Adrenal gland (tissue), 12 donors: ENCODE measurements around the gene LYZL6. TPM values are rescaled to one million over a fixed set of nuclear protein-coding genes. Genes with fewer than 3 reads are reported as not detected.
"Not testable (repeated sequence)": the region's sequence is repeated elsewhere in the genome, so short reads cannot be mapped to it uniquely, and the experiment has no call there.

Experiments
- DNase-seq, 7 donors: peaks; one replicate each; pipeline ENCODE4 v3.0.0-alpha.2; 2019 to 2020
- H3K27ac ChIP-seq, 5 donors: fragments of 200-600 bp; sonication (generic) in 4 of 5; 1 replicate in 3 of 5; 2 replicates in 2 of 5; pipeline versions ENCODE4 v1.5.1 to v1.8.0; 2016 to 2020; ENCODE audit warnings: mild to moderate bottlenecking in 1 of 5
- H3K27me3 ChIP-seq: fragments of 200-600 bp; 2 replicates; pipeline ENCODE4 v1.8.0; 2021
- H3K36me3 ChIP-seq, 2 donors: fragments of 200-600 bp; replicated peaks in 1 of 2; 1 replicate in 1 of 2; 2 replicates in 1 of 2; pipeline versions ENCODE4 v1.5.1 to v1.8.0; 2018 to 2022
- H3K4me1 ChIP-seq, 2 donors: fragments of 200-600 bp; replicated peaks in 1 of 2; 1 replicate in 1 of 2; 2 replicates in 1 of 2; pipeline versions ENCODE4 v1.5.1 to v1.8.0; 2018 to 2021
- H3K4me3 ChIP-seq, 4 donors: fragments of 200-600 bp; sonication (generic) in 3 of 4; one replicate each; pipeline ENCODE4 v1.5.1; 2016 to 2018
- H3K9me3 ChIP-seq, 3 donors: fragments of 200-600 bp; sonication (generic) in 1 of 3; replicated peaks in 1 of 3; 1 replicate in 2 of 3; 2 replicates in 1 of 3; pipeline versions ENCODE4 v1.5.1 to v1.8.0; 2016 to 2021
- POLR2A ChIP-seq, 2 donors: fragments of 450-650 bp; IDR thresholded peaks; one replicate each; pipeline ENCODE4 v1.6.1; 2017; ENCODE audit warnings: antibody characterized with exemption in 2 of 2, mild to moderate bottlenecking in 2 of 2, moderate library complexity in 1 of 2
- WGBS, 4 donors: extraction: QIAGEN DNeasy Blood & Tissue Kit in 2 of 4; methylation state at CpG; one replicate each; pipeline versions ENCODE4 v1.1.5 to v1.1.7; 2013 to 2017; 5-methylcytosine and 5-hydroxymethylcytosine counted together
- intact Hi-C, 2 donors: fragments of 100-400 bp; cut with DNase I; formaldehyde crosslinking; loops; one replicate each; pipeline versions ENCODE4 v1.14.1 to v1.15.0; 2022 to 2023
- polyA plus RNA-seq, 3 donors: library from polyadenylated mRNA; stranded (reverse); fragments of 200-250 nt in 2 of 3; fragments of 350-450 nt in 1 of 3; fragmentation: Illumina TruSeq in 1 of 3; extraction: RNeasy Lipid Tissue Mini Kit (QIAGEN cat#74804) in 1 of 3; gene quantifications; one replicate each; pipeline ENCODE4 v1.2.3, GENCODE V29; 2013 to 2014
- total RNA-seq, 9 donors: library from RNA; depleted of rRNA in 4 of 9; stranded (reverse); fragments of >200 nt in 4 of 9; fragments of 120-200 nt in 1 of 9; fragmentation: NEBNext Ultra II Directional in 1 of 9; extraction: Animal tissue kit (Norgen Biotek cat#: 25700) in 1 of 9; gene quantifications; one replicate each; pipeline versions ENCODE4 v1.1.0 to v1.2.4, GENCODE V29; 2013 to 2023
- TF ChIP-seq, protein P1 (sequence below), 6 experiments: fragments of 450-650 bp in 4 of 6; fragments of 200-600 bp in 2 of 6; sonication (generic) in 1 of 6; IDR thresholded peaks; 1 replicate in 5 of 6; 2 replicates in 1 of 6; pipeline versions ENCODE4 v1.5.1 to v1.8.0; 2016 to 2021; ENCODE audit warnings: antibody characterized with exemption in 6 of 6, mild to moderate bottlenecking in 2 of 6, moderate library complexity in 1 of 6
- donor health status: healthy with polysubstance abuse.
- donor health status: Bipolar disorder and iron deficiency.
- donor health status: DM: yes; HTN: yes; CAD: no.
- donor health status: DM: no; HTN: no; CAD: no.
- donor health status: DM: no; HTN: no; CAD: no.
- donor health status: DM: yes; HTN: yes; CAD: no.

LYZL6 gene
- total and polyA plus RNA-seq, 12 donors: not detected

DNA sequence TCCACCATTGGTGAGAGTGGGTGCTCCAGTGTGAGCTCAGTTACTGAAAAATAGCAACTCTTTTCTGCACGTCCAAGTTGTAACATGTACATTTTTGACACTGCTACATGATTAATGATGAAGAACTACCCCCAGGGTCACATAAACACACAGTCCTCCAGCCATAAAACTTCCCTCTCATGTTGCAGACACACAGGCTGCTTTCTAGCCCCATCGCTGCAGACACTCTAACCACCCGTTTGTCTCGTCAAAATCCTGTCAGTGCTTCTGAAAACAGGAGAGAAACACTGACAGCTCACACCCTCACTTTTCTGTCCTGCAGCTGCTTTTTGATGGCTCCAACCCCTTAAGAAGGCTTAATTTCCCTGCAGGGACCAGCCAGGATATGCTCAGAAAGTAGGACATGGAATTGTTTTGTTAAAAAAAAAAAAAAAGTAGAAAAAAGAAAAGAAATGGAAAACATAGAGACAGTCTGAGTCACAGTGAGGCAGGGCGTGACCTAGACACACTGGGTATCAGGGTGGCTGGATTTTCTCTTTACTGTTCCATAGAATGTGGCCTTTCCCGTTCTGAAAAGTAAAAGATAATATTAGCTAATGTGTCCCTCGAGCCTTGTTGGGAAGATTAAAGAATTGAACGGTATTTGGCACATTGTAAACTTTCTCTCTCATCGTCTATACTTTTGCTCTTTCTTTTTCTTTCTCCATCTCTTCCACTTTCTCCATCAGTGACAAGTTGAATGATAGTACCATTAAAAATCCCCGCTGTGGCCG is 42.6 kb downstream of the LYZL6 start:
- no peaks in the 10 kb centered on the region for H3K36me3 ChIP-seq
- H3K4me3 ChIP-seq: no peak overlapping the region
- H3K9me3 ChIP-seq: no peaks in the 10 kb centered on the region
- no peaks in the 10 kb centered on the region for H3K4me1 ChIP-seq
- no peaks in the 10 kb centered on the region for H3K27me3 ChIP-seq
- TF ChIP-seq POLR2A (IDR thresholded peaks at IDR 0.05): no peak
- TF ChIP-seq, protein P1, sequence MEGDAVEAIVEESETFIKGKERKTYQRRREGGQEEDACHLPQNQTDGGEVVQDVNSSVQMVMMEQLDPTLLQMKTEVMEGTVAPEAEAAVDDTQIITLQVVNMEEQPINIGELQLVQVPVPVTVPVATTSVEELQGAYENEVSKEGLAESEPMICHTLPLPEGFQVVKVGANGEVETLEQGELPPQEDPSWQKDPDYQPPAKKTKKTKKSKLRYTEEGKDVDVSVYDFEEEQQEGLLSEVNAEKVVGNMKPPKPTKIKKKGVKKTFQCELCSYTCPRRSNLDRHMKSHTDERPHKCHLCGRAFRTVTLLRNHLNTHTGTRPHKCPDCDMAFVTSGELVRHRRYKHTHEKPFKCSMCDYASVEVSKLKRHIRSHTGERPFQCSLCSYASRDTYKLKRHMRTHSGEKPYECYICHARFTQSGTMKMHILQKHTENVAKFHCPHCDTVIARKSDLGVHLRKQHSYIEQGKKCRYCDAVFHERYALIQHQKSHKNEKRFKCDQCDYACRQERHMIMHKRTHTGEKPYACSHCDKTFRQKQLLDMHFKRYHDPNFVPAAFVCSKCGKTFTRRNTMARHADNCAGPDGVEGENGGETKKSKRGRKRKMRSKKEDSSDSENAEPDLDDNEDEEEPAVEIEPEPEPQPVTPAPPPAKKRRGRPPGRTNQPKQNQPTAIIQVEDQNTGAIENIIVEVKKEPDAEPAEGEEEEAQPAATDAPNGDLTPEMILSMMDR (IDR thresholded peaks at IDR 0.05): no peak
- intact Hi-C loops: no loop called here
- WGBS, 4 donors: 58 to 65% (median 61%) methylated on average over 11 of the region's 11 CpGs
- no peak overlapping the region for H3K27ac ChIP-seq
- DNase-seq: no peak

DNA sequence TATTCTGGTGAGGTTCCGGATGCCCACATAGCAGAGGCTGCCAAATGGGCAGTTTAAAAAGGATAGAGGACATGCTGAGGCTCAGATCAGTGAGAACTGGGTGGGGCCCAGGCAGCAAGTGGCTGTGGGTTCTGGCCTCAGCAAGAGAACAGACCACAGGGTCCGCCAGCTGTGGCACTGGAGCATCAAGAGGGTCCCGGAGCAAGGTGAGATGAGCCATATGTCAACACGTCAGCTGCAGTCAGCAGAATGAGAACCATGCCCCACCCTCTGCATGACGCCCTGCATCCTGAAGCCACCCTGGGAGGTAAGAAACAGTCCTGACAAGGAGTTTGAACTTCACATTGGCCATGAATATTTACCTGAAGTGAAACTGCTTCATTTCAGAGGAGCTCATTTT is 43.2 kb downstream of the LYZL6 start:
- DNase-seq: no peak
- Histone ChIP-seq H3K27me3 (no peaks in the 10 kb centered on the region), H3K36me3 (no peaks in the 10 kb centered on the region), H3K9me3 (no peaks in the 10 kb centered on the region), H3K4me3 (no peak overlapping the region), H3K4me1 (no peaks in the 10 kb centered on the region), H3K27ac (no peak overlapping the region)
- 81 to 95% (median 82%) methylated on average over 5 of the region's 5 CpGs for whole genome bisulfite sequencing, 4 donors
- intact Hi-C loops: no loop called here
- TF ChIP-seq, protein P1 (IDR thresholded peaks at IDR 0.05): no peak
- no peak for TF ChIP-seq POLR2A (IDR thresholded peaks at IDR 0.05)

DNA sequence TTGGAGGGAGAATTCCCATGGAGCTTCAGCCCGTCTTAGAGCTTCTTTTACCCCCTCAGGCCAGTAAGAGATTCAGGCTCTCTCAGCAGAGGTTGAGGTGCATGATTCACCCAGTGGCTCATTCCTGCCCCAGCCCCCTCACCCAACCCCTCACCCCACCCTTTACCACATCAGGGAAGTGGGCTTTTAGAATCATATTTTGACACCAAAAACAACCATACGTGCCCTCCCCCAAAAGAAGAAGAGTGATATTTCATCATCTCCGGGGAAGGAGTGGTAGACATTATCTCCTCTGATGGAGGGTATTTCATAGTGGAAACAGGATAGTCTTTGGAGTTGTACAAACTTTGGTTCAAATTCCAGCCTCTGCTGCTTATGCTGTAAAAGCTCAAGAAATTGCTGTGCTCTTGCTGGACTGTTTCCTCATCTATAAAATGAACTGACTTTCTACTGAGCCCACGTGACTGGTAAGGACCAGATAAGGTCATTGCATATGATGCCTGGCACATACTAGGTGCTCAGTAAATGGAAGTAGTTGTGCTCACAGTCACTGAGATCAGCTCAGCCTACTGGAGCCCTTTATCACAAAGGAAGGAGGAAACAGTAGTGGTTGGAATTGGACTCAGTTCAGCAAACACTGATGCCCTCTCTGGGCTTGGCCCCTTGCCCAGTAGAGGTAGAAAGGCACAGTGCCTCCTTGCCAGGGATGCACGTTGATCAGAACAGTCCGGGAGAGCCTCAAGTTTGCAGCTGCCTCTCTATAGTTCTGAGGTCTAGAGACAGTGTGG is 45.0 kb downstream of the LYZL6 start:
- Histone ChIP-seq H3K4me3 (no peak overlapping the region), H3K4me1 (no peaks in the 10 kb centered on the region), H3K9me3 (no peaks in the 10 kb centered on the region), H3K27me3 (no peaks in the 10 kb centered on the region), H3K27ac (no peak overlapping the region), H3K36me3 (no peaks in the 10 kb centered on the region)
- DNase-seq: peak in 6 of 7 donors; percentile 16 to 69 (median 60)
- WGBS, 4 donors: 49 to 59% (median 55%) methylated on average over 4 to 6 of the region's 6 CpGs
- intact Hi-C loops: no loop called here
- TF ChIP-seq, protein P1 (IDR thresholded peaks at IDR 0.05): no peak
- no peak for TF ChIP-seq POLR2A (IDR thresholded peaks at IDR 0.05)

DNA sequence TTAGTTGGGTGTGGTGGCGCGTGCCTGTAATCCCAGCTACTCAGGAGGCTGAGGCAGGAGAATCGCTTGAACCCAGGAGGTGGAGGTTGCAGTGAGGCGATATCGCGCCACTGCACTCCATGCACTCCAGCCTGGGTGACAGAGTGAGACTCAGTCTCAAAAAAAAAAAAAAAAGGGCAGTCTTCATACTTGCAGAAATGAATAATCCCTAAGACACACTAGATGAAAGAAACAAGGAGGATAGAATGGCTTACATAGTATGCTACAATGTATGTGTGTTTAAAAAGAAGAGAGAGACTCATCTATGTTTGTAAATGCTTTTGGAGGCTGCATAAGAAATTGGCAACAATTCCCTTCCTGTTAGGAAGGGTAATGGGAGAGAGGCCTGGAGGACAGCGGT is 45.7 kb downstream of the LYZL6 start:
- H3K4me3 ChIP-seq, H3K27ac ChIP-seq, DNase-seq, H3K36me3 ChIP-seq, intact Hi-C loops, H3K4me1 ChIP-seq, H3K27me3 ChIP-seq, H3K9me3 ChIP-seq: not testable (repeated sequence)
- 98 to 99% (median 98%) methylated on average over 7 of the region's 7 CpGs for WGBS, 4 donors
